ENCODE results near the gene IRAK3.
"Not testable (repeated sequence)": the region's sequence is repeated elsewhere in the genome, so short reads cannot be mapped to it uniquely, and the experiment has no call there.

Gene IRAK3

DNA sequence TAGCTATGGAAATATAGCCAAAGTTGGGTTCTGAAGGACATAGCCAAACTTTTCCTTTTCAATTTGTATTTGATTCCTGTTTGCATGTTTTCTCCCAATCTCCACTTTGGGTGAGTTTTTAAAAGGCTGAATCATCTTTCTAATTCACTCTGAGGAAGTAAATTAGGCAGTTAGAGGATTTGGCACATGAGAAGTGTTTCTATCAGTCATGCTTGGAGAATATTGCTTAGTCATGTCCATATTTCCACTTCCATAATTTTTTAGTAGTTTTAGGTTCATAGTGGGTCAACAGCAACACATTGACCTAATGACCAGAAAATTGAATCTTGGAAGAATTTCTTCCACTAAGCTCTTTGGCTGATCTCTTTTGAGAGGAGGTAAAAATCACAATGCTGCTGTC lies 21.8 kb downstream of the IRAK3 start:
- DNase-seq (ENCODE audit: low read depth) = no peak
- TF ChIP-seq, protein P1, sequence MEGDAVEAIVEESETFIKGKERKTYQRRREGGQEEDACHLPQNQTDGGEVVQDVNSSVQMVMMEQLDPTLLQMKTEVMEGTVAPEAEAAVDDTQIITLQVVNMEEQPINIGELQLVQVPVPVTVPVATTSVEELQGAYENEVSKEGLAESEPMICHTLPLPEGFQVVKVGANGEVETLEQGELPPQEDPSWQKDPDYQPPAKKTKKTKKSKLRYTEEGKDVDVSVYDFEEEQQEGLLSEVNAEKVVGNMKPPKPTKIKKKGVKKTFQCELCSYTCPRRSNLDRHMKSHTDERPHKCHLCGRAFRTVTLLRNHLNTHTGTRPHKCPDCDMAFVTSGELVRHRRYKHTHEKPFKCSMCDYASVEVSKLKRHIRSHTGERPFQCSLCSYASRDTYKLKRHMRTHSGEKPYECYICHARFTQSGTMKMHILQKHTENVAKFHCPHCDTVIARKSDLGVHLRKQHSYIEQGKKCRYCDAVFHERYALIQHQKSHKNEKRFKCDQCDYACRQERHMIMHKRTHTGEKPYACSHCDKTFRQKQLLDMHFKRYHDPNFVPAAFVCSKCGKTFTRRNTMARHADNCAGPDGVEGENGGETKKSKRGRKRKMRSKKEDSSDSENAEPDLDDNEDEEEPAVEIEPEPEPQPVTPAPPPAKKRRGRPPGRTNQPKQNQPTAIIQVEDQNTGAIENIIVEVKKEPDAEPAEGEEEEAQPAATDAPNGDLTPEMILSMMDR (IDR thresholded peaks at IDR 0.05; ENCODE audit: control insufficient read depth, extremely low read depth, insufficient read depth) = no peak
- H3K4me3 ChIP-seq (ENCODE audit: low read depth, low read length) = no peak overlapping the region

DNA sequence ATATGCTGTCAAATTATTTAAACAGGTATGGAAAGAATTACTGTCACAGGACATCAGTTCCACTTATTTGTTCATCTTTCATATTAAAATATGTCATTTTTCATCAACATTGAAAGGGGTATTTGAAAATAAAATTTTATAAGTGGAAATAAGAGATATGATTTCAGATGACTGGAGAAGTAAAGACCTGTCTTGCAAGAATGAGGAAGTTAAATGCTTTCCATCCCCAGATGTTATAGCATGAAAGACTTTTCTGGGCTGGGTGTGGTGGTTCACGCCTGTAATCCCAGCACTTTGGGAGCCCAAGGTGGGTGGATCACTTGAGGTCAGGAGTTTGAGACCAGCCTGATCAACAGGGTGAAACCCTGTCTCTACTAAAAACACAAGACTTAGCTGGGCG lies 22.6 kb downstream of the IRAK3 start:
- DNase-seq (ENCODE audit: low read depth); H3K4me3 ChIP-seq (ENCODE audit: low read depth, low read length): not testable (repeated sequence)

DNA sequence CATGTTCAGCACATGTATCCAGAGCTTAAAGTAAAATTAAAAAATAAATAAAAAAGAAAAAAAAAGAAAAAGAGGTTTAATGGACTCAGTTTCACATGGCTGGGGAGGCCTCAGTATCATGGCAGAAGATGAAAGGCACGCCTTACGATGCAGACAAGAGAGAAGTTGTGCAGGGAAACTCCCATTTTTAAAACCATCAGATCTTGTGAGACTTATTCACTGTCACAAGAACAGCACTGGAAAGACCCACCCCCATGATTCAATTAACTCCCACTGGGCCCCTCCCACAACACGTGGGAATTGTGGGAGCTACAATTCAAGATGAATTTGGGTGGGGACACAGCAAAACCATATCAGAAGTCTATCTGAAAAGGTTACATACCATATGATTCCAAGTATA lies 24.0 kb downstream of the IRAK3 start:
- H3K4me3 ChIP-seq (ENCODE audit: low read depth, low read length); DNase-seq (ENCODE audit: low read depth): not testable (repeated sequence)

DNA sequence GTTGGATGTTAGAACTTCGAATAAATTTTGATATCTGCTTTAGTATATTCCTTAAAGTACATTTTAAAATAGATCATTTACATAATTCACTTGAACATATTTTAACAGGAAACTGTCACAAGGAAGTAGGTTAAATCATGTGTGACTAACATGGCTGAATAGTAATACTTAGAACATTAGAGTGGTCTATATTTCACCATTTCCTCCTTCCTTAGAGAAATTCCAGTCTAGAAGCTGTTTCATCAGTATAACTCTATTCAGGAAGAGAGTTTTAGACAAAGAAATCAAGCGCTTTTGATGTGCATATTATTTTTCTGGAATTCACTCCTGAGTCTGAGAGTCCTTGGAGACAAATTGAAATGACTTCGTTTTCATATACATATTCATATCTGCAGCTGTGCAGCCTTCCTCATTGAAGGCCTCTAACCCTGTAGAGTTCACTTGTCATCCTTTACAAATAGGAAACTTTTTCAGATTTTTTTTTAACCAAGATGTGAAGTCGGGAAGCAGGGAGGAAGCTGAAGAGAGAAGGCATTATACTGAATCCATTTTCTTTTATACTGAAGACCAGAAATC lies 28.4 kb downstream of the IRAK3 start:
- TF ChIP-seq, protein P1 (IDR thresholded peaks at IDR 0.05; ENCODE audit: control insufficient read depth, extremely low read depth, insufficient read depth) = no peak
- no peak for DNase-seq (ENCODE audit: low read depth)
- H3K4me3 ChIP-seq (ENCODE audit: low read depth, low read length) = no peak overlapping the region

DNA sequence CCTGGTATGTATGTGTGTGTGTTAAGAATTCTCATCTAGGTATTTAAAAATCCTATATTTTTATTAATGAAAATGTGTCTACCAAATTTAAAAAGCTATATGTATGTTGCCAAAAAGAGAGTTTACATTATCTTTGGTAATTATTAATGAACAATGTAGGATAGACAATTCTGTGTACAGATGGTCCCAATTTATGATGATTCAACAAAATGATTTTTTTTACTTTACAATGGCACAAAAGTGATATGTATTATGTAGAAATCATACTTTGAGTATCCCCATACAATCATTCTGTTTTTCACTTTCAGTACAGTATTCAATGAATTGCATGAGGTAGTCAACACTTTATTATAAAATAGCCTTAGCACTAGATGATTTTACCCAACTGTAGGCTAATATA lies 39.4 kb downstream of the IRAK3 start:
- H3K4me3 ChIP-seq (ENCODE audit: low read depth, low read length) = no peak overlapping the region
- TF ChIP-seq, protein P1 (IDR thresholded peaks at IDR 0.05; ENCODE audit: control insufficient read depth, extremely low read depth, insufficient read depth) = no peak

DNA sequence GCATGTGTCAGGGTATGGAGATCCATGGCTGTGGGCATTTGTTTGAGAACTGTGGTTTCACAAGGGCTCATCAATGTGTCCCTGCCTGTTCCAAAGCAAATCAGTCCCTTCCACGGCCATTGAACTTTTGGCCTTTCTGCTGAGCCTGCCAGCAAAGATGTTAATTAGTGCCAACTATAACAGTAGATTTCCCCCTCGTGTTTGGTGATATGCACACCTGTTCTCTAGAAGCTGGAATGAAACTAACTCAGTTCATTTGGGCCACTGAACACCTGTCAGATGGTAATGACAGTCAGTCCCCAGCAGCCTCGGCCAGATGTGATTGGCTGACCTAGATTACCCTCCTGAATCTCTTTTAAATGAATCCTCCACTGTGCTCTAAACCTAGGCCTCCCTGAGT lies 43.2 kb downstream of the IRAK3 start:
- no peak overlapping the region for H3K4me3 ChIP-seq (ENCODE audit: low read depth, low read length)
- TF ChIP-seq, protein P1 (IDR thresholded peaks at IDR 0.05; ENCODE audit: control insufficient read depth, extremely low read depth, insufficient read depth) = no peak
- DNase-seq (ENCODE audit: low read depth) = no peak

More for the DNA sequence above, 39.4 kb downstream of the IRAK3 start:
- DNase-seq (ENCODE audit: low read depth) = no peak

DNA sequence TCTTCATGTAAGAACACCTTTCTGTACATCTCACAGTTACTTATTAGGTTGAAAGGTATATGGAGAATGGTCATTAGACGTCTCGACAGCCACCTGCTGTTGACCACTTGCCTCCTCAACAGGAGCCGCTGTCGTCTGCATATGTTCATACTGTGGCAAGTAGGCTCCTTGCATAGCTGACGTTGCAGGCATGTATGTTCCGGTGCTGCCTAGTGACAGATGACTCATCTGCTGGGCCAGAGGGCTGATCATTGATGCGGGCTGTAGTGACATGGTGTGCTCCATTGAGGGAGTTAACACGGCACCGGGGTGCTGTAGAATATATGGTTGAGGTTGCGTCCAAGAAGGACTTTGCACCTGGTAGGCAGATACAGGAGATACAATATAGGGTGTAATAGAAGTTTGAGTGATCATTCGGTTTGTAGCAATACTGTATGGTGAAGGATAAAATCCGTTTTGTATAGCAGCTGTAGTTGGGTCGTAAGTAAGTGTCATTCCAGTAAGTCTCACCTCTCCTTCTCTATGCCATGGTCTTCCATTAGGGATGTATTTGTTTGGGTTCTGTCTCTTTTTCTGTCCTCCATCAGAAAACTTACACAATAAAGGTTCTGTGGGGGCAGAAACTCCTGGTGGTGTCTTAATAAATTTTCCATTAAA lies 45.2 kb downstream of the IRAK3 start:
- DNase-seq (ENCODE audit: low read depth) = peak; percentile 59
- TF ChIP-seq, protein P1 (IDR thresholded peaks at IDR 0.05; ENCODE audit: control insufficient read depth, extremely low read depth, insufficient read depth) = peak; percentile 25; the same call in 1 of the 2 replicates
- H3K4me3 ChIP-seq (ENCODE audit: low read depth, low read length) = not testable (repeated sequence)

DNA sequence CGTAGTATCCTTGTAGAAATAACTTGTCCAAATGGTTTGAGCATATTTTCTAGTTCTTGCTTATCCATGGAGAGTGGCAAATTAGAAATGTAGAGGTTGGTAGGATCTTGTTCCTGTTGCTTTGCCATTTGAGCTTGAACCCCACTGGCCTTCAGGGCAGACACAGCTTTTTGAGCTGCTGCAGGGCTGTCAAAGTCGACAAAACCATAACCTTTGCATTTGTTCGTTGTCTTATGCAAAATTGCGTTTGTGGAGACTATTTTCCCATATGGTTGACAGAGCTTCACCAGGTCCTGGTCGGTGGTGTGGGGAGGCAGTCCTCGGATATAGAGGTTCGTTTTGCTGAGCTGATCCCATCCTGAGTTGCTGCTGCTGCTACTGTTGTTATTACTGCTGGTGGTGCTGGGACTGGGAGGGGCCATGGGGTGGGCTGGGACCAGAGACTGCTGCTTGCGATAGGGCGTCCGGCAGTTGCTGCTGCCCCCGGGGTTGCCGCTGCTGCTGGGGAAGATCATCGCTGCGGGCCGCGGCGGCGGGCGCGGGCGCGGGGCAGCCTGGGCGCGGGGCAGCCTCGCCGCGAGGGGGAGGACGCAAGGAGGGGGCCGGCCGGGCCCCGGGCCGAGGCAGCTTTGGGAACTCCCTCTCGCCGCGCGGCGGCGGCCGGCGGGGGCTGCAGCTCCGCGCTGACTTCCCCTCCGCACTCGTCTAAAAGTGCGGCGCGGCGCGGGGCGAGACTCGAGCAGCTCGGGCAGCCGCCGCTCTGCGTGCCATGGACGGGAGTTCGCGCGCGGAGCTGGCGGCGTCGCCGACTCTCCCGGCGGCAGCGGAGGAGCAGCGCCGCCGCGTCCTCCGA lies 46.0 kb downstream of the IRAK3 start:
- not testable (repeated sequence) for H3K4me3 ChIP-seq (ENCODE audit: low read depth, low read length); DNase-seq (ENCODE audit: low read depth)
